Body of pancreas (tissue), 4 donors: ENCODE results near the gene ETV3. TPM values are rescaled to one million over a fixed set of nuclear protein-coding genes. Genes with fewer than 3 reads are reported as not detected.

Experiments used
- ATAC-seq: fragments of 150-250 bp; one replicate; pipeline ENCODE4 v1.9.1; 2016
- DNase-seq, 4 donors: peaks; one replicate each; pipeline ENCODE4 v3.0.0-alpha.2; 2019
- H3K27ac ChIP-seq, 4 donors: fragments of 200-600 bp; sonication (generic); 1 replicate in 3 of 4; 2 replicates in 1 of 4; pipeline versions ENCODE4 v1.5.1 to v1.6.1; 2016 to 2019; ENCODE audit warnings: mild to moderate bottlenecking in 1 of 4, mixed read lengths in 1 of 4, moderate library complexity in 1 of 4
- H3K27me3 ChIP-seq, 2 donors: fragments of 200-600 bp; sonication (generic); one replicate each; pipeline ENCODE4 v1.6.0; 2016; ENCODE audit warnings: mild to moderate bottlenecking in 1 of 2
- H3K36me3 ChIP-seq, 2 donors: fragments of 200-600 bp; sonication (generic); replicated peaks in 1 of 2; 2 replicates each; pipeline ENCODE4 v1.5.1; 2016; ENCODE audit warnings: low read depth in 2 of 2; ENCODE audit not compliant: insufficient read depth in 1 of 2
- H3K4me1 ChIP-seq: fragments of 200-600 bp; sonication (generic); one replicate; pipeline ENCODE4 v1.6.0; 2016
- H3K4me3 ChIP-seq, 2 donors: fragments of 200-600 bp; sonication (generic); 1 replicate in 1 of 2; 2 replicates in 1 of 2; pipeline ENCODE4 v1.5.1; 2016 to 2019
- H3K9me3 ChIP-seq, 3 donors: fragments of 200-600 bp; sonication (generic); 1 replicate in 2 of 3; 2 replicates in 1 of 3; pipeline ENCODE4 v1.5.1; 2016
- CTCF ChIP-seq, 7 experiments: fragments of 450-650 bp in 4 of 7; fragments of 200-600 bp in 3 of 7; sonication (generic) in 3 of 7; IDR thresholded peaks; one replicate each; pipeline ENCODE4 v1.5.1; 2016 to 2019; ENCODE audit warnings: antibody characterized with exemption in 7 of 7
- POLR2A ChIP-seq, 3 donors: fragments of 450-650 bp; IDR thresholded peaks; one replicate each; pipeline ENCODE4 v1.6.1; 2016; ENCODE audit warnings: antibody characterized with exemption in 3 of 3, mild to moderate bottlenecking in 2 of 3
- WGBS, 2 donors: methylation state at CpG; one replicate each; pipeline ENCODE4 v1.1.5; 2017; 5-methylcytosine and 5-hydroxymethylcytosine counted together
- intact Hi-C: fragments of 100-400 bp; cut with DNase I; formaldehyde crosslinking; loops from one replicate; pipeline ENCODE4 v1.15.1; 2023
- total RNA-seq, 2 donors: library from RNA; depleted of rRNA; stranded (reverse); fragments of >200 nt; gene quantifications; one replicate each; pipeline ENCODE4 v1.1.0, GENCODE V29; 2016

ETV3 gene
- total RNA-seq, 2 donors from 2014 or later = 5.6 to 11.4 TPM

GRCh38 chr1:157091186-157091585 is 47.0 kb downstream of the ETV3 start:
- Histone ChIP-seq H3K4me3 (no peak overlapping the region), H3K4me1 (no peaks in the 10 kb centered on the region), H3K27me3 (no peaks in the 10 kb centered on the region), H3K36me3 (no peaks in the 10 kb centered on the region), H3K9me3 (no peaks in the 10 kb centered on the region), H3K27ac (no peak overlapping the region)
- 82 to 87% methylated on average over 4 of the region's 4 CpGs for WGBS, 2 donors
- TF ChIP-seq CTCF (IDR thresholded peaks at IDR 0.05) = no peak
- no peak for TF ChIP-seq POLR2A (IDR thresholded peaks at IDR 0.05)
- ATAC-seq = no peak
- intact Hi-C loops = loop anchor here (2.0 kb wide), 1 partner anchor 64 kb away; no protein-coding TSS in a partner anchor
- DNase-seq = no peak

GRCh38 chr1:157090771-157091170 is 47.4 kb downstream of the ETV3 start:
- intact Hi-C loops = loop anchor here (2.0 kb wide), 1 partner anchor 64 kb away; no protein-coding TSS in a partner anchor
- Histone ChIP-seq H3K36me3 (no peaks in the 10 kb centered on the region), H3K9me3 (no peaks in the 10 kb centered on the region), H3K4me3 (no peak overlapping the region), H3K4me1 (no peaks in the 10 kb centered on the region), H3K27ac (no peak overlapping the region), H3K27me3 (no peaks in the 10 kb centered on the region)
- ATAC-seq (no peak), DNase-seq (no peak)
- WGBS, 2 donors = 57 to 59% methylated on average over 2 to 3 of the region's 3 CpGs
- TF ChIP-seq CTCF (IDR thresholded peaks at IDR 0.05) (no peak), POLR2A (IDR thresholded peaks at IDR 0.05) (no peak)

DNA sequence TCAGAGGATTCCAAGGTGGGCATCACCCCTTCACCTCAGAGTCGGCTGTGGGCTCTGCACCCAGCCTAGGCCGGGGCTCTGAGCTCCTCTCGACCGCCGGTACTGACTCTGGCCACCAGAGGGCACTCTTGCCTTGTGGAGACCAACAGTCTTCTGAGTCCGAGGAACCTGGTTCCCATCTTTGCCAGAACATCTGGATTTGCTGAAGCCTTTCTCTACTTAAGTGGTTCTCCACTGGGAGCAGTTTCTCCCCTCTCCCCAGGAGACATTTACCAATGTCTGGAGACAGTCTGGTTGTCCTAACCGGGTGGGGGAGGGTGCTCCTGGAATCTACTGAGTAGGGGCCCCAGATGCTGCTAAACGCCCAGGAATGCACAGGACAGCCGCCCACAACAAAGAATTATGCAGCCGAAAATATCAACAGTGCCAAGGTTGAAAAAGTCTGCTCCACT is 48.0 kb downstream of the ETV3 start:
- no peak overlapping the region for H3K27ac ChIP-seq
- WGBS, 2 donors = 6 to 11% methylated on average over 10 of the region's 10 CpGs
- H3K27me3 ChIP-seq = no peaks in the 10 kb centered on the region
- ATAC-seq (peak; percentile 81), DNase-seq (peak; percentile 85 to 91 (median 87))
- H3K4me3 ChIP-seq = no peak overlapping the region
- H3K36me3 ChIP-seq = no peaks in the 10 kb centered on the region
- intact Hi-C loops = loop anchor here (2.0 kb wide), 1 partner anchor 65 kb away; no protein-coding TSS in a partner anchor
- H3K9me3 ChIP-seq = no peaks in the 10 kb centered on the region
- TF ChIP-seq CTCF (IDR thresholded peaks at IDR 0.05) = peak; percentile 84 to 92 (median 89)
- no peak for TF ChIP-seq POLR2A (IDR thresholded peaks at IDR 0.05)
- no peaks in the 10 kb centered on the region for H3K4me1 ChIP-seq

DNA sequence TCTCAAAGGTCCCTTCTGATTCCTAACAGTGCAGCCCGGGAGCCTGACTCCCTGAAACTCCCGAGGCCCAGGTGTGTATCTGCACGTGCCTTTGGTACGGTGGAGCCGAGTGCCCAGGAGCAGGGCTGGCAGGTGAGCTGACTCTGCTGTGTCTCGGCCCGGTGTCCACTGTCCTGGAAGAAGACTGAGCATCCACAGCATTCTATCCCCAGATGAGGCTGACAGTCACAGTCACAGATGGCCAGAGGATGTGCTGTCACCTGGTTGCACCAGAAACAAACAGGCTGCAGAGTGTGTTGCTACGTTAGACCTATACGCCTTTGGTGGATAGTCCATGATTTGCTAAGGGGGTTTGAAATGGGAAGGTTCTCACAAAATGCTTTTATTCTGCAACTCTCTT is 48.4 kb downstream of the ETV3 start:
- 56 to 84% methylated on average over 2 to 9 of the region's 9 CpGs for WGBS, 2 donors
- Histone ChIP-seq H3K4me3 (no peak overlapping the region), H3K9me3 (no peaks in the 10 kb centered on the region), H3K36me3 (no peaks in the 10 kb centered on the region), H3K4me1 (no peaks in the 10 kb centered on the region), H3K27me3 (no peaks in the 10 kb centered on the region), H3K27ac (no peak overlapping the region)
- ATAC-seq (no peak), DNase-seq (no peak)
- TF ChIP-seq POLR2A (IDR thresholded peaks at IDR 0.05) (no peak), CTCF (IDR thresholded peaks at IDR 0.05) (no peak)
- intact Hi-C loops = loop anchor here (2.0 kb wide), 1 partner anchor 65 kb away; no protein-coding TSS in a partner anchor

DNA sequence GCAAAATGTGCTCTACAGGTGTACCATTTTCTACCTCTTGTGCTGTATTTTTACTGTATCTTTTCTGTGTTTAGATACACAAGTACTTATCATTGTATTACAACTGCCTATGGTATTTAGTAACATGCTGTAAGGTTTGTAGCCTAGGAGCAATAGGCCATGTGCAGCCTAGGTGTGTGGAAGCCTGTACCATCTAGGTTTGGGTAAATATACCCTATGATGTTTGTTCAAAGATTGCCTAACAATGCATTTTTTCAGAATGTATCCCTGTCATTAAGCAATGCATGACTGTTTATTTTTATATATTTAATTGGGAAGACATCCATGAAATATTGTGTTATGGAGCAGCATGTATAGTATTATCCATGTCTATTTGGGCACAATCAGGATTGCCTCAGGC is 49.6 kb downstream of the ETV3 start:
- Histone ChIP-seq H3K27me3 (no peaks in the 10 kb centered on the region), H3K27ac (no peak overlapping the region), H3K4me3 (no peak overlapping the region), H3K36me3 (no peaks in the 10 kb centered on the region), H3K4me1 (no peaks in the 10 kb centered on the region), H3K9me3 (no peaks in the 10 kb centered on the region)
- ATAC-seq (no peak), DNase-seq (no peak)
- no peak for TF ChIP-seq POLR2A (IDR thresholded peaks at IDR 0.05)
- no peak for TF ChIP-seq CTCF (IDR thresholded peaks at IDR 0.05)
- intact Hi-C loops = no loop called here
